ENCODE results near the gene RAMP1.
A peak's percentile ranks its signal among the peaks of the same experiment; 100 is the strongest.

RAMP1 gene

GRCh38 chr2:237876951-237877491 is 17.6 kb downstream of the RAMP1 start:
- no peak for DNase-seq (ENCODE audit: low spot score)

DNA sequence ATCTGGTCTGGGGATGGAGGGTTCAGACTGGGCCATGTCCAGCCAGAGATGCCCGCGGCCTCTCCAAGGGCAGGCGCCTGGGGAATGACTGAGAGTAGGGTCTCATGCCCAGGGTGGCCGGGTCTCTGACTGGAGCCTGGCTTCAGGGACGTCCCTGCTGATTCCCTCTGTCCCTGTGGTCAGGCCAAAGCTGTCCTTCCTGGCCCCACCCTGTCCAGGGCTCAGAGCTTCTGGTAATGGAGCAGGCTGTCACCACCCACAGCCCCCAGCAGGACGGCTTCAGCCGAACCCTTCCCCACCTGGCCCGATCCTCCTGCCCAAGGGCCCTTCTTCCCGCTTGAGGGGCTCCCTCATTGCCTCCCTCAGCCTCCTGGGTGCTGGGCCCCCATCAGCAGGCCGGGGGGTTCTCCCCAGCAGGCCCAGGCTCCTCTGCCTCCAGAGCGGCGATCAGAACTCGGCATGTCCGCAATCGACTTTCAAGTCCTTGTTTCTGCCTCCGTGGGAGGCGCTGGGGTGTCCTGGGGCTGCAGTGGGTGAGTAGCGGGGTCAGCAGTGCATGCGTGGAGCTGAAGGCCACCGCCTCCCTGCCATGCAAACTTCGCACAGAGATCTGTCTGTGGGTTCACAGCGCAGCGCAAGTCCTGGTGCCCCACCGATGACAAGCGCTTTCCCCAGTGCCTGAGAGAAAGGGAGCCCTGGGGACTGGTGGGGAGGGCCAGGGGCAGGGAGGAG is 18.3 kb downstream of the RAMP1 start:
- DNase-seq (ENCODE audit: low spot score): peak; percentile 61

DNA sequence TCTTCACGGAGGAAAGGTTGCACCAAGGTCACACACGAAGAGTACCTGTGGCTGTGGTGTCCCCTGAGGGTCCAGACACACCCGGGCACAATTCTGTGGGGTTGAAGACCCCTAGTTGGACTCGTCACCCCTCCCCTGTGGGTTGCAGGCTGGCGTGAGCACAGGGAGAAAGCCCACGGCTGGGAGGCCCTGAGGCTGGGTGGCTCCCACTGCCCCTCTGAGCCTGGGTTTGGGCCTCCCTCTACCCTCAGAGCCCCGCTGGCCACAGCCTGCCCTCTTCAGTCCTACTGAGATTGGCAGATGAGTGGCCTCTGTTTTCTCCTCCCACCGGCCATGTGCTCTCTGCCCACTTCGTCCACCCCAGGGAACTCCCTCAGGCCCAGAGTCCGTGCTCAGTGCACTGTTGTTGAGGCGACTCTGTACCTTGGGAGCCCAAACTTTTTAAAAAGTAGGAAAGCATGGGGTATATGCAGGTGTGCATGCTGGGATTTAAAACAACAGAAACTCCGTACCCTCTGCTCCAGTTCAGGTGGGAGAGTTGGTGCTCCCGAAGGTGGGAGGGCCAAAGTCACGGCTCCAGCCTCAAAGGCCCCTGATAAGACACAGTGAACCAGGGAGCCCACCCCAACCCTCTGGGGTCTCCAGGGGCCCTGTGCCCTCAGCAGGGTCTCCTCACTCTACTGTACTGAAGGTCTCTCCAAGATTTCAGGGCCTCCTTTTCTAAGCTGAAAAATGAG is 19.1 kb downstream of the RAMP1 start:
- DNase-seq (ENCODE audit: low spot score): peak; percentile 55

DNA sequence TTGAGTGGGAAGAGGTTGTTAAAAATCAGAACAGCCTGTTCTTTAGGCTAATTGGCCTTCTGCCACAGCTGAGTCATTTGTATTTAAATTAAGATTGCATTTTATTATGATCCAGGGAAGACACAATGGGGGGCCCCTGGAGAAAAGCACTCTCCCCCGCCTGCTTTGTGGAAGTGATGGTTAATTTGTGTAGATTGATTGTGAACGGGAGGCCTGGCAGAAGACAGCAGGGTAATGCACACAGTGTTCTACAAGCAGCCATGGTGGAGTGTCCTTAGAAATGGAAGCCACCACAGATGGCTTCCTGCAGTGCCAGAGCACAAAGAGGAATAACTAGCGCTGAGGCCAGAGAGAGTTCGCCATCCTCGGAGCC is 19.6 kb downstream of the RAMP1 start:
- no peak for DNase-seq (ENCODE audit: low spot score)

GRCh38 chr2:237879991-237880560 is 20.7 kb downstream of the RAMP1 start:
- peak; percentile 28 for DNase-seq (ENCODE audit: low spot score)

DNA sequence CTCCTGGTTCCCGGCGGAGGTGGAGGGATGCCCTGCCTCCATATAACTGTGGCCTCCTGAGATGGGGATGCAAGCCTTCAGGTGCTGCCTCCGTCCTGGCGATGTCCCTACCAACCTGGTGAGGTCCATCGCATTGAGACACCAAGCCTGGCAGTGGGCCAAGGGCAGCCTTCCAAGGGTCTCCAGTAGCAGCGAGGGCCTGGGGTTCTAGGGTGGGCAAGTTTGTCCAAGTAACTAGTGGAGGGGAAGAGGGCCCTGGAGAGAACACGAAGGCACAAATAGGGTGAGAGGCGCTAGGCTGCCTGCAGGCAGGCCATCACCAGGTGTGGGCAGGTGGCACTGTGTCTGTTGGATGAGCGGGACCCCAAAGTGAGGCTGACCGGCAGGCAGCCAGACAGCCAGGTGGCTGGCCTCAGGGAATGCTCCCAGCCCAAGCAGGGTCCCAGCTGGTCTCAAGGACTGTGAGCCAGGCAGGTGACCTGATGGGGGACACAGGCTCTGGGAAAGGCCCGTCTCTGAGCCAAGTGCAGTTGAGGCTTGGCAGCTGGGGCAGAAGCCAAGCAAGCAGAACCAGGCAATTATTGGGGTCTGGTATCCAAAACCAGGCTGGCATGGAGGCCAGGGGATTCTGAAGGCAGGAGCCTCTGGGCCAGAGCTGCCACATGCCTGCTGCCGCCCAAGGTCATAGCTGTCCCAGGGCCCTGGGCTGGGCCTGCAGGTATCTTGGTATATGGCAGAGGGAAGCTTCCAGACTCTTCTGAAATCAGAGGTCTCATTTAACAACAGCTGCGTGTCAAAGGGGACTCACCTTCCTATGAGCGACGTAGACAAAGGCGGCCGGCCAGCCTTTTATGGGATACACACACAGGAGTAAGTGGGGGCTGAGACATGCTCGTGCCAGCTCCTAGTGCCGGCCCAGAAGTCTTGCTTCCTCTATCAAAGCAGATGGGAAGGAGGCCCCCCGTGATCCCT is 23.4 kb downstream of the RAMP1 start:
- peak; percentile 64 for DNase-seq (ENCODE audit: low spot score)

DNA sequence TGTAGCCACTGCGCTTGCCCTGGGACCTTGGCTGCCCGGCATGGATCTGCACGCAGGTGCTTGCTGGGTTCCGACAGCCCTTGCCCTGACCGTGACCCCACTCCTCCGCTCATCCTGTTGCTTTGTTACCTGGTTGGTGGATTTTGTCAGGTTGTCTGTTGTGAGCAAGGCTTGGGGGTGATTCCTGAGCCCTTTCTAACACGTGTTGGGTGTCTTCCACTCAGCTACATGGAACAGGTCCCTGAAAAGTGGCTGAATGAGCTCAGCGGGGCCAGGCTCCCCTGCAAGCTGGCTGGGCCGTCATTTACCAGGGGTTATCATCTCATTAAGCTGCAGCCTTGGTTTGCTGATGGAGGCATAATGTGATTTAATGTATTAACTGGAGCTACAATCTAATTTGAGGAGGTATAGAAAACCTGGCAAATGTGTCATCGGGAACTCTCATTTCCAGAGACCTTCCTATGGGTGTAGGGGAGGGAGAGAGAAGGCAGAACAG is 24.6 kb downstream of the RAMP1 start:
- no peak for DNase-seq (ENCODE audit: low spot score)

- peak; percentile 44 for DNase-seq (ENCODE audit: low spot score)
These were observed 25.3 kb downstream of the RAMP1 start for GRCh38 chr2:237884681-237885080.

DNA sequence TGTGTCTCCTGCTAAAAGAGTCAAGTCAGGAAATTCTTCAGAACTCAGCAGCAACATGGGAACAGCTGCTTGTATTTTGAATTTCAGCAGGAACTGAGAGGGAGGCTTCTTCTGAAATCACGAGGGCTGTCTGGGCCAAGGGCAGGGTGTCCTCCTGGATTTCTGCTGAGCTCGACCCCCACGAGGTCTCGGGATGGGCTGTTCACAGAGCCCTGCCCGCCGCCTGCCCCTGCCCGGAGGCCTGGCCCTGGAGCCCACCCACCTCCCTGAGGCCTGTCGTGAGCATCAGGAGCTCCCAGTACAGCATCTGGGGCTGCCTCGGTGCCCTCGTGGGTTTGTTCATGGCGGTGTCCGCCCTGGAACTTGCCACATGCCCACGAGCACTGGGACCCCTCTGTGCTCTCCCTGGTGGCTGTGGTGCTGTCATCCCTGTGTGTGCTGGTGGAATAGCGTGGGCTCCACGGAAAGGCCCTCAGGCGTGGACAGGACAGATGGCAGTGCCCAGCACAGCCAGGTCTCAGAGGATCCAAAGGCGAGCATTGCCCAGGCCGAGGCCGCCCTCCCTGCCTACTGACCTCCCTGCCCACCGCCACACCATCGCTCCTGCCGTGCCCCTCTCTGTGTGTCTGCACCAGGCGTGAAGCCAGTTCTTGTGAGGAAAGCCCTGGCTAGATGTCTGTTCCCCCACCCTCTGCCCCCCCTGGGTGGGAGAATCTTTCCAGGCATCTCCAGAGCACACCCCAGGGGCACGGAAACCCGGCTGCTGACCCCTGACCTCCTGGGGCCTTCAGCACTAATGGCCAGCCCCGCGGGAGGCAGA is 25.9 kb downstream of the RAMP1 start:
- DNase-seq (ENCODE audit: low spot score): peak; percentile 63

GRCh38 chr2:237885931-237886684 is 26.7 kb downstream of the RAMP1 start:
- DNase-seq (ENCODE audit: low spot score): peak; percentile 63

GRCh38 chr2:237886685-237887481 is 27.5 kb downstream of the RAMP1 start:
- peak; percentile 65 for DNase-seq (ENCODE audit: low spot score)

DNA sequence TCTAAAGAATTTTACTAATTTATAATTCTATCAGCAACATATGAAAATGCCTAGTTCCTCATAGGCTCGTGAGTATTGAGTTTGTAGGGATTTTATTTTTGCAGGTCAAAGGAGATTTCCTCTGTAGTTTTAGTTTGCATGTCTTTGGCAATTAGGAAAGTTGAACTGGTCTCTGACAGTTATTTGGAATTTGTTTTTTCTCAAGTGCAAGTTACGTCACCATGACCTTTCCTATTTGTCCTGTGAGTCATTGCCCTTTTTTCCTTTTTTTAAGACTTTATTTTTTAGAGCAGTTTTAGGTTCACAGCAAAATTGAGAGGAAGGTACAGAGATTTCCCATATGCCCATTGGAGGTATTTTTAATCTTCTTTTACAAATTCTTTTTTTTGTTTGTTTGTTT is 29.0 kb downstream of the RAMP1 start:
- no peak for DNase-seq (ENCODE audit: low spot score)

GRCh38 chr2:237889016-237889415 is 29.6 kb downstream of the RAMP1 start:
- no peak for DNase-seq (ENCODE audit: low spot score)

GRCh38 chr2:237889811-237890210 is 30.4 kb downstream of the RAMP1 start:
- peak; percentile 28 for DNase-seq (ENCODE audit: low spot score)

- no peak for DNase-seq (ENCODE audit: low spot score)
These were observed 33.1 kb downstream of the RAMP1 start for GRCh38 chr2:237892478-237892877.

DNA sequence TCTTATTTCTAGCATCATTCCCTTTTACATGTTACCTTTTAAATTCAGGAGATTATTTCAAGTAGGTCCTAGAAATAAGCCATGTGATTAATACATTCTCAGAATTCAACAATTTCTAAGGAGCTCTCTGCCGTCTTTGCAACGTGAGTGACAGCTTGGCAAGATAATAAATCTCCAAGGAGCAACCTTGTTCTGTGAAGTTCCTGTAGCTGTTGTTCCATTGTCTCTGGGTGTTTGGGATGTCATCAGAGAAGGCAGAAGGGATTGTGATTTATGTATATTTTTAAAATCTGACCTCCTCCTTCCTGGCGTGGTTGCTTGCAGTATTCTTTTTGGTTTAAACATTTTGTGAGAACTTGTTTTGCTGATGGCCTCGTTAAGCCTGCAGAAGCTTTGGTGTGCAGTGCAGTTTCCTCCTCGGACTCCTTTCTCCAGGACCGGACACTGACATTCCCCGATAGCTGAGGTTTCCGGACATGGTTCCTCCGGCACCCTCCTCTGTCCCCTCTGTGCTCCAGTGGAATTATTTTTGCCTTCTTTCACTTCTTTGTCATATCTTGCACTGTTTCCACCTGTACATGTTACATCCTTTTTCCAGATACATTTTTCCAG is 33.7 kb downstream of the RAMP1 start:
- peak; percentile 26 for DNase-seq (ENCODE audit: low spot score)

DNA sequence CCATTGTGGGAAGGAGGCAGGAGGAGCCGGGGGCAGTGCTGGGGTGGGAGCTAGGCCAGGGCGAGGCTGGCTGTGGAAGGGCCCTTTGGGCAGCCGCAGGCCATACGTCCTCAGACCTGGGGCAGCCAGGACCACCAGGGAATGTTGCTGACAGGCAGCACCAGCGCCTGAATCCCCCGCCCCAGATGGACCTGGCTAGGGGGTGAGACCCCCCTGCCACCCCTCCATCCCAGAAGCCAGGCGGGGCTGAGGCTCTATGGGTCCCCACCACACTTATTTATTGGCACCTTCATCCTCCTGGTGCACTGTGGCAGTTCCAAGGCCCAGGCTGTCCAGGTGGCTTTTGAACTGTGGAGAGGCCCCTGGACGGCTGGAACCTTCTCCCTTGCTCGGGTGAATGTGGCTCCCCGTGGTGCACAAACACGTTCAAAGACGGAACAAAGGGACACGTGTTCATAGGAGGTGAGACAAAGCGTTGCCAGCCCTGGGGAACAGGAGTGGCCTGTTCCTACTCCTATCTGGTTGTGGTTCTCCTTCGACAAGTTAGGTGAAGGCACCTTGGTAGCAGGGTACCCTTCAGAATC is 35.1 kb downstream of the RAMP1 start:
- peak; percentile 37 for DNase-seq (ENCODE audit: low spot score)

DNA sequence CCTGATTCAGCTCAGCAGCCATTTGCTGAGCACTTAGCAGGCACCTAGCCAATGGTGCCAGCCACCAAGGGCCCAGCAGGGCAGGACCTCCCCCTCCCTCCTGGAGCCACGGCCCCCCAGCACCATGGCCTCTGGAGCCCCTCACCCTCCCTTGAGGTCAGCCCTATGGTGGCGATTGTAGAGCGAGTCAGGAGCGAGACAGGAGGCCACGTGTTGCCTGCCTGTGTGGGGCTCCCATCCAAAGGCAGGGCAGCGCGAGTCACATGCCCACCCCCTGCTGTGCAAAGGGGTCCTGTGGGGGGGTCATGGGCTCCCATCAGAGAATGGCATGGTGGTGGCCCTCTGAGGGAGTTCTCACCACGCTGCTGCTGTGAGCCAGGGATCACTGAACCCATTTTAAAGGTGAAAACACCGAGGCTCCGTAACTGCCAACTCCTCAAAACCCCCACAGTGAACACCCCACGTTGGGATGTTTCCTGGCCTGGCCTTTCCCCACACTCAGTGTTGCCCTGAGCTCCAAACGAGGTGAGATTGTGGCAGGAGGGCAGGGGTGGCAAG is 35.6 kb downstream of the RAMP1 start:
- DNase-seq (ENCODE audit: low spot score): no peak
